GM18868 (cell line): ENCODE results near the gene MICAL3.

ENCODE experiments used
- ATAC-seq: cut with Tn5 transposase; IDR thresholded peaks from one replicate; pipeline ENCODE4 v1.9.1; 2021; ENCODE audit warnings: mild to moderate bottlenecking, moderate library complexity; ENCODE audit not compliant: unreplicated experiment

Gene MICAL3

GRCh38 chr22:17874231-17874905 is 150.0 kb downstream of the MICAL3 start:
- ATAC-seq = no peak

DNA sequence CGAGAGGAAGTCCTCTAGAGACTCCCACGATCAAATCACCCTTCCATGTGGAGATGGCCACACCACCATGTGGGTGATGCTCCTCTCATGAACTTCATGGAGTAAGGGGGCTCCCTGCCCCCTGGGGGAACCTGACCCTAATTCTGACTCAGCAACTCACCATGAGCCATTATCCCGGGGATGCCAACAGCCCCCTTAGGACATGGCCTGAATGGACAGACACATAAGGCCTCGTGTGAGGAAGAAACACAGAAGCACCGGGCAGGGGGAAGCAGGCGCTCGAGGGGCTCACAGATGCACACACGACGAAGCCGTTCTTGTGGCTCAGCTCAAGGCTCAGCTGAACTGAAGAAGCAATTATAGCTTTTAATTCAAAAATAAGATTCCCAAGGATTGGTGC is 150.6 kb downstream of the MICAL3 start:
- ATAC-seq = no peak

DNA sequence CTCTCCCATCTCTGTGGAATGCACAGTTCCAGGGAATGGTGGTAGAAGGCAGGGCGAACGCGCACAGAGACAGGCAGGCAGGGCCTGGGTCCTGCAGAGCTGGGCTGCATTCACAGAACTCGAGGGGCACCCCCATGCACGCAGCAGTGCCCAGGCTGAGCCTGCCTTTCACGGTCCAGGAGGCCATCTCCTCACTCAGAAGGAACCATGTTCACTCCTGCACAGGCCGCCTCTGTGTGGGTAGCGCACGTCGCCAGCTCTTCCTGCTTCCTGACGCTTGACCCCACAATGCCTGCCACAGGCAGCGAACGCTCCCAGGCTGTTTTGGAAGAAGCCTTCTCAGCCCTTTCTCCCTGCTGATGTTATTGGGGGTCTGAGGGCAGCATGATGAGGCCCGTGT is 151.2 kb downstream of the MICAL3 start:
- ATAC-seq = no peak

- ATAC-seq = no peak
Observed at GRCh38 chr22:17872471-17872870, 151.9 kb downstream of the MICAL3 start.

GRCh38 chr22:17871726-17872458 is 152.5 kb downstream of the MICAL3 start:
- ATAC-seq = no peak

DNA sequence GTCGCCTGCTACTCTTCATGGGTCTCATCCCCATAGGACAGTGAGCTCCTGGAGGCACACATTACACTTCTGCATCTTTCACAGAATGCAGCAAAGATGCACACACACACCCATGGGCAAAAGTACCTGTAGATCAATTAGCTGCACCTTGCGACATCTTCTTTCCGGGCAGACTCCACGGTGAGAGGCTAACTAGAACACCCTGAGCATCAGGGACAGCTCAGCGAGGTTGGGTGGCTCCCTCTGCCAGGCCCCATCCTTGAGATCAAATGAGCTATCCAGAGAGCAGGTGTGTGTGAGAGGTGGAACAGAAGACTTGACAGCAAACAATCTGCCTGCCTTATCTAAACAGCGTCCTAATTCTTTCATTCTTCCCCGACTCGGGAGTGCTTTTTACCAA is 154.0 kb downstream of the MICAL3 start:
- ATAC-seq = no peak

GRCh38 chr22:17869285-17870096 is 154.9 kb downstream of the MICAL3 start:
- no peak for ATAC-seq

- no peak for ATAC-seq
Observed at GRCh38 chr22:17868771-17869170, 155.6 kb downstream of the MICAL3 start.

- no peak for ATAC-seq
Observed at GRCh38 chr22:17867160-17867785, 157.1 kb downstream of the MICAL3 start.

GRCh38 chr22:17866621-17867020 is 157.7 kb downstream of the MICAL3 start:
- ATAC-seq = no peak

GRCh38 chr22:17866127-17866526 is 158.2 kb downstream of the MICAL3 start:
- no peak for ATAC-seq

DNA sequence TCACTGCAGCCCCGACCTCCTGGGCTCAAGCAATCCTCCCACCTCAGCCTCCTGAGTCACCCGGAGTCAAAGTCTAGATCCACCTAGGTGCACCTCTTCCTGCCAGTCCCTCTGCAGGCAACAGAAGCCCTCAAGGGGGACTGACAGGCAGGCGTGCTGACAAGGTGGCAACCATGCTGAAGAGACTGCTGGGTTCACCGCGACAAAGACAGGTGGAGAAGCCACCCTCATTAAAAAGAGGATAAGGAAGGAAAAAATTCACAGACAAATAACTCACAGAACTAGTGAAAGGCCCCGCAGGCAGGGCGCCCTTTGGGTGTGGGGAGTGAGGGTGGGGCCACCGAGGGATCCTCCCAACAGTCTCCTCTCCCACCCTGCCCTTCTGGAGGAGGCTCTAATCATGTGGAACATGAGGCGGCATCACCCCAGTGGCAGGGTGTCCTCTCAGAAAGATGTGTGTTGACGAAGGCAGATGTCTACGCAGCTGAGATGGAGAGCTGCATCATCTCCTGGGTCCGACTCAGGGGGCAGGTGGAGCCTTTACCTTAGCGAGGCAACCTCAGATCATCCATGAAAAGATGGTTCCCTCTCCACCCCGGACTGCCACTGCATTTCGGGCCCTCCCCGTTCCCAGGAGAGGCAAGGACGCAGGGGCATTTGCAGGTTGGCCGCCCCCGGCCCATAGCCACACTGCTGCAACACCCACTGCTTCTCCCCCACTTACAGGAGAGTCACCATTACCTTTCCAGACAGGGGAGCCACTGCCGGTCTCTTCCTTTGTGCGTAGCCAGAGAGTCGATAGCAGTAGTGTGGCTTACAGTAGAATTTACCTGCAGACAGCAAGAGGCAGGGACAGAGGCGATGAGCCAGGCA is 158.9 kb downstream of the MICAL3 start:
- ATAC-seq = no peak

GRCh38 chr22:17864398-17865182 is 159.8 kb downstream of the MICAL3 start:
- no peak for ATAC-seq

DNA sequence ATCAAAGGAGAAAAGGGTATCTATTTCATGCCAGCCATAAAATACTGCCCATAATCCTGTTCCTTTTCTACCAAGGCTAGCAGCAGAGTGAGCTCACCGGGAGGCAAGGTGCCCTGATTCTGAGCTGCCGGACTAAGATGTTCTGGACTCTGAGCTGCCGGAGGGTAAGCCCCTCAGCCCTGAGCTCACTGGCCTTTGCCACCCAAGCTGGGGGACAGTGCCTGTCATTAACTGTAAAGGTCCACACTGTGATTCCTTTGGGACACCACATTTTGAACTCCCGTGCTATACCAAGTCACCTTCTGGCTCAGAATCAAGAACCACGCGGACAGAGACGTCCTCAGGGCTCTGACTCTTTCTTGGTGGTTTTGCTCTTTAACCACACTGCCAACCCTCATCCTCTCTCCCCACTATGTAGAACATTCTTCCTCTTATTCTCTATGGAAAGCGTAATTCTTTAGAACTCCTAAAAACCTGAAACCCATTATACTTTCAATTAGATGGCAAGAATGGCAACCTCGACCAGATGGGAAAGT is 161.6 kb downstream of the MICAL3 start:
- no peak for ATAC-seq

- no peak for ATAC-seq
Observed at GRCh38 chr22:17861909-17862308, 162.5 kb downstream of the MICAL3 start.

GRCh38 chr22:17860220-17860965 is 164.0 kb downstream of the MICAL3 start:
- ATAC-seq = no peak

DNA sequence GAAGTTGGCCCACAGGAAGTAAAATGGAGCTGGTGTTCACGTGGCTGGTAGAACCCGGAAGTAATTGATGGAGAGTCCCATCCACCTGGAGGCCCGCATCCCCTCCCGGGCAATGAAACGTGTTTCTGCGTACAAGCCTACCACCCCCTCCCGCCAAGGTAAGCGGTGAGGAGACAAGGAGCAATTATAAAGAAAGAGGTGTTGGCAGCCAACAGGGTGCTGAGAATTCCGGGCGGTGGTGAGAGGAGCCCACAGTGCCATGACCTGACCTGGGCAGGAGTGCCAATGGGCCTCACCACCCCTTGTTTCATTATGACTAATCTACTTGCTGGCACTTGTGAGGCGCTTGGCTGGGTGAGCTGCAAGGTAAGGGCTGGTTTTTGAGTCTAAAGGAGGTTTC is 166.3 kb downstream of the MICAL3 start:
- ATAC-seq = no peak

GRCh38 chr22:17855572-17856290 is 168.6 kb downstream of the MICAL3 start:
- ATAC-seq = no peak
